B cell (primary cell): ENCODE measurements around the gene PKP1. TPM values are rescaled to one million over a fixed set of nuclear protein-coding genes. Genes with fewer than 3 reads are reported as not detected.

Source experiments
- ATAC-seq: fragments of 200-7000 bp; cut with Tn5 transposase; one replicate; pipeline ENCODE4 v1.10.0; 2021; ENCODE audit warnings: low read depth, mild to moderate bottlenecking, moderate number of reproducible peaks, moderate library complexity
- CTCF ChIA-PET: fragments of 350-600 bp; sonication (Branson Sonifier 250); formaldehyde crosslinking; loops from one replicate; lab custom pipeline; 2021; ENCODE audit warnings: antibody characterized with exemption, inconsistent platforms; lab: Charles Lee
- POLR2A ChIA-PET: fragments of 350-600 bp; sonication (Branson Sonifier 250); formaldehyde crosslinking; loops from one replicate; lab custom pipeline; 2021; ENCODE audit warnings: antibody characterized with exemption; lab: Charles Lee
- DNase-seq: peaks from one replicate; pipeline ENCODE4 v3.0.0; 2013
- H2AFZ ChIP-seq: 2 replicates; pipeline ENCODE4 v1.6.1; 2012; ENCODE audit warnings: mild to moderate bottlenecking, low read depth, low read length; ENCODE audit not compliant: insufficient read depth, poor library complexity, severe bottlenecking
- H3K27ac ChIP-seq, 2 donors: 1 replicate in 1 of 2; 2 replicates in 1 of 2; pipeline ENCODE4 v1.5.1; 2012 to 2013; ENCODE audit warnings: low read length in 2 of 2, mild to moderate bottlenecking in 2 of 2, moderate library complexity in 1 of 2
- H3K27me3 ChIP-seq, 4 experiments: fragments of 200-600 bp in 1 of 4; sonication (generic) in 1 of 4; replicated peaks in 1 of 4; 1 replicate in 2 of 4; 2 replicates in 2 of 4; pipeline versions ENCODE4 v1.6.1 to v1.7.0; 2013 to 2016; ENCODE audit warnings: low read length in 3 of 4, mild to moderate bottlenecking in 2 of 4, mixed read lengths in 1 of 4, moderate library complexity in 1 of 4; ENCODE audit not compliant: insufficient read depth in 4 of 4, control insufficient read depth in 3 of 4; ENCODE audit errors: control extremely low read depth in 1 of 4
- H3K36me3 ChIP-seq, 2 experiments: replicated peaks in 1 of 2; 1 replicate in 1 of 2; 2 replicates in 1 of 2; pipeline versions ENCODE4 v1.6.1 to v1.7.1; 2013; ENCODE audit warnings: low read length in 1 of 2; ENCODE audit not compliant: insufficient read depth in 2 of 2, control insufficient read depth in 1 of 2; ENCODE audit errors: control extremely low read depth in 1 of 2, extremely low read depth in 1 of 2
- H3K4me1 ChIP-seq, 2 donors: fragments of 200-600 bp in 1 of 2; sonication (generic) in 1 of 2; 1 replicate in 1 of 2; 2 replicates in 1 of 2; pipeline versions ENCODE4 v1.5.1 to v1.6.1; 2013 to 2017; ENCODE audit warnings: low read length in 2 of 2; ENCODE audit not compliant: control insufficient read depth in 2 of 2, insufficient read depth in 2 of 2
- H3K4me2 ChIP-seq: replicated peaks from 2 replicates; pipeline ENCODE3; 2012; ENCODE audit warnings: mild to moderate bottlenecking, low read depth, low read length; ENCODE audit not compliant: poor library complexity, severe bottlenecking
- H3K4me3 ChIP-seq, 5 experiments: fragments of 200-600 bp in 1 of 5; sonication (generic) in 1 of 5; 1 replicate in 3 of 5; 2 replicates in 2 of 5; pipeline versions ENCODE4 v1.5.1 to v1.7.0; 2011 to 2016; ENCODE audit warnings: low read length in 4 of 5, mild to moderate bottlenecking in 4 of 5, low read depth in 2 of 5, control low read depth in 1 of 5, moderate library complexity in 1 of 5; ENCODE audit not compliant: insufficient read depth in 1 of 5; ENCODE audit errors: control extremely low read depth in 1 of 5, extremely low read depth in 1 of 5
- H3K79me2 ChIP-seq: fragments of 200-600 bp; sonication (generic); one replicate; pipeline ENCODE4 v1.6.0; 2016; ENCODE audit warnings: low read length; ENCODE audit not compliant: control insufficient read depth, insufficient read depth
- H3K9ac ChIP-seq: fragments of 200-600 bp; sonication (generic); 2 replicates; pipeline ENCODE4 v1.6.1; 2017; ENCODE audit warnings: mild to moderate bottlenecking, low read length, moderate library complexity
- H3K9me3 ChIP-seq, 3 donors: one replicate each; pipeline versions ENCODE4 v1.6.1 to v1.7.1; 2013; ENCODE audit warnings: low read length in 2 of 3; ENCODE audit not compliant: control insufficient read depth in 2 of 3, insufficient read depth in 1 of 3; ENCODE audit errors: control extremely low read depth in 1 of 3
- H4K20me1 ChIP-seq: 2 replicates; pipeline ENCODE4 v1.6.0; 2012; ENCODE audit warnings: mild to moderate bottlenecking, low read length; ENCODE audit not compliant: insufficient read depth, control insufficient read depth, poor library complexity, severe bottlenecking
- H3K27ac Mint-ChIP-seq: one replicate; pipeline ENCODE4 v1.8.0; 2021; ENCODE audit warnings: mixed read lengths
- H3K27me3 Mint-ChIP-seq: one replicate; pipeline ENCODE4 v1.8.0; 2021; ENCODE audit warnings: mixed read lengths
- H3K4me1 Mint-ChIP-seq: one replicate; pipeline ENCODE4 v1.8.0; 2021; ENCODE audit warnings: mixed read lengths
- H3K4me3 Mint-ChIP-seq: one replicate; pipeline ENCODE4 v1.8.0; 2021; ENCODE audit warnings: mixed read lengths
- H3K9me3 Mint-ChIP-seq: one replicate; pipeline ENCODE4 v1.8.0; 2022; ENCODE audit warnings: mixed read lengths; ENCODE audit not compliant: insufficient read depth
- EZH2 ChIP-seq: IDR thresholded peaks from 2 replicates; pipeline ENCODE4 v1.6.1; 2012; ENCODE audit warnings: borderline replicate concordance, low read depth, mild to moderate bottlenecking, moderate library complexity, low read length; ENCODE audit not compliant: insufficient read depth, poor library complexity, severe bottlenecking
- WGBS: methylation state at CpG from one replicate; pipeline ENCODE4 v1.1.5; 2013; ENCODE audit warnings: missing lambda C conversion rate; ENCODE audit not compliant: insufficient coverage; 5-methylcytosine and 5-hydroxymethylcytosine counted together
- intact Hi-C: fragments of 100-400 bp; cut with micrococcal nuclease; formaldehyde crosslinking; loops from one replicate; pipeline ENCODE4 v1.10.0; 2022
- polyA plus RNA-seq: library from polyadenylated mRNA; depleted of rRNA; stranded (reverse); fragments of >200 nt; gene quantifications from 2 replicates; pipeline ENCODE4 v1.2.3, GENCODE V29; 2012
- total RNA-seq, 2 donors: library from RNA; stranded (reverse); fragments of 120-200 nt in 1 of 2; gene quantifications; 1 replicate in 1 of 2; 2 replicates in 1 of 2; pipeline versions ENCODE4 v1.2.3 to v1.2.4, GENCODE V29; 2013 to 2022
- TF ChIP-seq, protein P1 (sequence below): fragments of 200-600 bp; IDR thresholded peaks from one replicate; pipeline ENCODE4 v1.8.0; 2022; ENCODE audit warnings: antibody characterized with exemption, mild to moderate bottlenecking

Gene PKP1
- total and polyA plus RNA-seq, 2 donors (not counting 1 experiment from before 2014, with no cell fraction given) = not detected

GRCh38 chr1:201349092-201349491 is 65.8 kb downstream of the PKP1 start:
- no peaks in the 10 kb centered on the region for H3K36me3 ChIP-seq
- Mint-ChIP-seq H3K27ac (no peak overlapping the region), H3K27me3 (peaks cover 42% of the 10 kb centered on the region), H3K4me1 (no peaks in the 10 kb centered on the region), H3K9me3 (no peaks in the 10 kb centered on the region), H3K4me3 (no peak overlapping the region)
- peaks cover 0 to 7% (median 2%) of the 10 kb centered on the region in 4 experiments for H3K27me3 ChIP-seq
- H3K4me2 ChIP-seq = no peak overlapping the region
- no peaks in the 10 kb centered on the region for H4K20me1 ChIP-seq
- no peak overlapping the region for H3K9ac ChIP-seq
- H3K9me3 ChIP-seq = peaks cover 0 to 2% (median 0%) of the 10 kb centered on the region in 3 donors
- H3K4me3 ChIP-seq = no peak overlapping the region
- intact Hi-C loops = no loop called here
- WGBS = 82% methylated on average over 3 of the region's 4 CpGs
- ATAC-seq (no peak), DNase-seq (no peak)
- H3K79me2 ChIP-seq = no peaks in the 10 kb centered on the region
- no peak overlapping the region for H2AFZ ChIP-seq
- no peak overlapping the region for H3K27ac ChIP-seq
- ChIA-PET POLR2A (no interaction called here), CTCF (no interaction called here)
- H3K4me1 ChIP-seq = no peaks in the 10 kb centered on the region
- TF ChIP-seq, protein P1, sequence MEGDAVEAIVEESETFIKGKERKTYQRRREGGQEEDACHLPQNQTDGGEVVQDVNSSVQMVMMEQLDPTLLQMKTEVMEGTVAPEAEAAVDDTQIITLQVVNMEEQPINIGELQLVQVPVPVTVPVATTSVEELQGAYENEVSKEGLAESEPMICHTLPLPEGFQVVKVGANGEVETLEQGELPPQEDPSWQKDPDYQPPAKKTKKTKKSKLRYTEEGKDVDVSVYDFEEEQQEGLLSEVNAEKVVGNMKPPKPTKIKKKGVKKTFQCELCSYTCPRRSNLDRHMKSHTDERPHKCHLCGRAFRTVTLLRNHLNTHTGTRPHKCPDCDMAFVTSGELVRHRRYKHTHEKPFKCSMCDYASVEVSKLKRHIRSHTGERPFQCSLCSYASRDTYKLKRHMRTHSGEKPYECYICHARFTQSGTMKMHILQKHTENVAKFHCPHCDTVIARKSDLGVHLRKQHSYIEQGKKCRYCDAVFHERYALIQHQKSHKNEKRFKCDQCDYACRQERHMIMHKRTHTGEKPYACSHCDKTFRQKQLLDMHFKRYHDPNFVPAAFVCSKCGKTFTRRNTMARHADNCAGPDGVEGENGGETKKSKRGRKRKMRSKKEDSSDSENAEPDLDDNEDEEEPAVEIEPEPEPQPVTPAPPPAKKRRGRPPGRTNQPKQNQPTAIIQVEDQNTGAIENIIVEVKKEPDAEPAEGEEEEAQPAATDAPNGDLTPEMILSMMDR = no peak
- no peak for TF ChIP-seq EZH2

- CTCF ChIA-PET = no interaction called here
- peaks cover 31% of the 10 kb centered on the region for H3K27me3 Mint-ChIP-seq
- no peak overlapping the region for H3K4me3 Mint-ChIP-seq
- H3K4me2 ChIP-seq = no peak overlapping the region
- H3K9me3 ChIP-seq = no peaks in the 10 kb centered on the region
- no peaks in the 10 kb centered on the region for H3K36me3 ChIP-seq
- TF ChIP-seq, protein P1 = no peak
- no peak for TF ChIP-seq EZH2
- H3K27ac ChIP-seq = no peak overlapping the region
- no peaks in the 10 kb centered on the region for H3K9me3 Mint-ChIP-seq
- H3K27ac Mint-ChIP-seq = no peak overlapping the region
- WGBS = 60% methylated on average over 1 of the region's 2 CpGs
- no peaks in the 10 kb centered on the region for H4K20me1 ChIP-seq
- no peaks in the 10 kb centered on the region for H3K79me2 ChIP-seq
- H3K4me1 Mint-ChIP-seq = no peaks in the 10 kb centered on the region
- H2AFZ ChIP-seq = no peak overlapping the region
- no peaks in the 10 kb centered on the region for H3K4me1 ChIP-seq
- H3K4me3 ChIP-seq = no peak overlapping the region
- intact Hi-C loops = no loop called here
- no peak for ATAC-seq
- no peak overlapping the region for H3K9ac ChIP-seq
- POLR2A ChIA-PET = no interaction called here
- peaks cover 0 to 7% (median 2%) of the 10 kb centered on the region in 4 experiments for H3K27me3 ChIP-seq
- DNase-seq = no peak
These were observed 67.0 kb downstream of the PKP1 start for GRCh38 chr1:201350361-201350725.
